Measurements from ENCODE around the gene PRDM1. TPM values are rescaled to one million over a fixed set of nuclear protein-coding genes. Genes with fewer than 3 reads are reported as not detected.

Gene PRDM1
- total and polyA plus RNA-seq, 10 donors = 2.2 to 63.7 (median 42.3) TPM

- Histone ChIP-seq H3K27me3 (replicated peaks in 1 of 7) (no peaks in the 10 kb centered on the region), H3K36me3 (no peaks in the 10 kb centered on the region), H3K4me3 (no peak overlapping the region), H3K27ac (no peak overlapping the region), H3K4me1 (peaks cover 0 to 8% (median 0%) of the 10 kb centered on the region in 6 donors), H3K9me3 (no peaks in the 10 kb centered on the region)
- 89 to 94% (median 90%) methylated on average over 4 of the region's 4 CpGs for WGBS, 5 donors
- intact Hi-C loops (cut with DNase I; ENCODE audit: low total_unique reads) = no loop called here
- TF ChIP-seq, protein P1, sequence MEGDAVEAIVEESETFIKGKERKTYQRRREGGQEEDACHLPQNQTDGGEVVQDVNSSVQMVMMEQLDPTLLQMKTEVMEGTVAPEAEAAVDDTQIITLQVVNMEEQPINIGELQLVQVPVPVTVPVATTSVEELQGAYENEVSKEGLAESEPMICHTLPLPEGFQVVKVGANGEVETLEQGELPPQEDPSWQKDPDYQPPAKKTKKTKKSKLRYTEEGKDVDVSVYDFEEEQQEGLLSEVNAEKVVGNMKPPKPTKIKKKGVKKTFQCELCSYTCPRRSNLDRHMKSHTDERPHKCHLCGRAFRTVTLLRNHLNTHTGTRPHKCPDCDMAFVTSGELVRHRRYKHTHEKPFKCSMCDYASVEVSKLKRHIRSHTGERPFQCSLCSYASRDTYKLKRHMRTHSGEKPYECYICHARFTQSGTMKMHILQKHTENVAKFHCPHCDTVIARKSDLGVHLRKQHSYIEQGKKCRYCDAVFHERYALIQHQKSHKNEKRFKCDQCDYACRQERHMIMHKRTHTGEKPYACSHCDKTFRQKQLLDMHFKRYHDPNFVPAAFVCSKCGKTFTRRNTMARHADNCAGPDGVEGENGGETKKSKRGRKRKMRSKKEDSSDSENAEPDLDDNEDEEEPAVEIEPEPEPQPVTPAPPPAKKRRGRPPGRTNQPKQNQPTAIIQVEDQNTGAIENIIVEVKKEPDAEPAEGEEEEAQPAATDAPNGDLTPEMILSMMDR (IDR thresholded peaks at IDR 0.05 in 8 of 11, conservative IDR thresholded peaks at IDR 0.05 in 3 of 11) = no peak
- no peak for TF ChIP-seq POLR2AphosphoS5 (IDR thresholded peaks at IDR 0.05)
- no peak for TF ChIP-seq POLR2A (IDR thresholded peaks at IDR 0.05)
- DNase-seq = no peak
Measured at GRCh38 chr6:106055489-106055888, 30.6 kb upstream of the PRDM1 start.

DNA sequence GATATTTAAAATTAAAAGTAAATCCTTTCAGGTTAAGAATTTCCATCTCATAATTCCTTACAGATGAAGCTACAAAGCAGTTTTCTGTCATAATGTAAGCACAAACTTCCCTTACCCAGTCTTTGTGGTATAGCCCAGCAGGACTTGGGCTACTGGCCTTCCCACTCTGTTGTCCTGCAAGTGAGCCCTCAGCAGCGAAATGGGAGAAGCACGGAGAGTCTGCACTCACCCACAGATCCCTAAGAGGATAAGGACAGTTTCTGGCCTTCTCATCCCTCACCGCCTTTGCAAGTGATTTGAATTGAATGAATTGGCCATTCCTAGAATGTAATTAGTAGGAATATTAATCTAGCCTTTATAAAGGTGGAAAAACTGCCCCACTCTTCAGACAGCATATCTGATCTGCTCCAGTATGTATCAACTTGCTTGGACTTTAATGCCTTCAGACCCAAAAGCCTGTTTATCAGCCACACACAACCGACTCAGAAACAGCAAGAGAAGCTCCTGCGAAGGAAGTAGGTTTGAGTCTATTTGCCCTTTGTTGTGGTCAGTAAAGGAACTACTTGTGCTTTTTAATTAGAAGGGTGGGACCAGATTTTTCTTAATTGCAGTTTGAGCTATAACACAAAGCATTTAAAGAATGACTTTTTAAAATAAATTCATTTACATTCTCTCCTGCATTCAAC lies 29.9 kb upstream of the PRDM1 start:
- Histone ChIP-seq H3K4me1 (peaks cover 0 to 8% (median 0%) of the 10 kb centered on the region in 6 donors), H3K9me3 (no peaks in the 10 kb centered on the region), H3K36me3 (no peaks in the 10 kb centered on the region), H3K4me3 (no peak overlapping the region), H3K27me3 (replicated peaks in 1 of 7) (no peaks in the 10 kb centered on the region), H3K27ac (peak overlapping the region in 2 of 8 donors; percentile 13 to 43)
- DNase-seq = no peak
- TF ChIP-seq POLR2A (IDR thresholded peaks at IDR 0.05) (no peak), POLR2AphosphoS5 (IDR thresholded peaks at IDR 0.05) (no peak)
- TF ChIP-seq, protein P1 (IDR thresholded peaks at IDR 0.05 in 8 of 11, conservative IDR thresholded peaks at IDR 0.05 in 3 of 11) = no peak
- intact Hi-C loops (cut with DNase I; ENCODE audit: low total_unique reads) = no loop called here
- 66 to 76% (median 70%) methylated on average over 5 of the region's 5 CpGs for WGBS, 5 donors

- Histone ChIP-seq H3K4me3 (no peak overlapping the region), H3K4me1 (peaks cover 0 to 8% (median 0%) of the 10 kb centered on the region in 6 donors), H3K36me3 (no peaks in the 10 kb centered on the region), H3K9me3 (no peaks in the 10 kb centered on the region), H3K27me3 (replicated peaks in 1 of 7) (no peaks in the 10 kb centered on the region), H3K27ac (peak overlapping the region in 1 of 8 donors; percentile 13)
- no peak for DNase-seq
- intact Hi-C loops (cut with DNase I; ENCODE audit: low total_unique reads) = no loop called here
- TF ChIP-seq, protein P1 (IDR thresholded peaks at IDR 0.05 in 8 of 11, conservative IDR thresholded peaks at IDR 0.05 in 3 of 11) = no peak
- no peak for TF ChIP-seq POLR2AphosphoS5 (IDR thresholded peaks at IDR 0.05)
- TF ChIP-seq POLR2A (IDR thresholded peaks at IDR 0.05) = no peak
- WGBS, 5 donors = 44 to 77% (median 58%) methylated on average over 1 of the region's 1 CpG
Measured at GRCh38 chr6:106056746-106057390, 29.3 kb upstream of the PRDM1 start.

DNA sequence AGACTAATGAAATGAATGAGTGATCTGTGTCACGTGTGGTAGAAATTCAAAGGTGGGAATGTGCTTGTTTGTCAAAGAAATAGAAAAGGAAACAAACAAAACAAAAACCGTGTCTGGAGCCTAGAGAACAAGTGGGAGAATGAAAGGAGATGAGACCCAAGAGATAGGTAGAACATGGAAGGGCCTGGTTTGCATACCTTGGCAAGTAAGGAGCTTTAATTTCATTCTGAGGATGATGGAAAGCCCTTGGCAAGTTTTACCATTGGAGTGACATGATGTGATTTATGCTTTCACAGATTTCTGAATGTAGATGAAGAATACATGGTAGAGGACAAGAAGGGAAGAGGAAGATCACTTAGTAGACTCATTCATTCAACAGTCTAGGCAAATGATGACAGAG lies 26.8 kb upstream of the PRDM1 start:
- 80 to 90% (median 82%) methylated on average over 2 of the region's 2 CpGs for WGBS, 5 donors

More for the DNA sequence above, 26.8 kb upstream of the PRDM1 start:
- H3K27me3 ChIP-seq (replicated peaks in 1 of 7) = no peaks in the 10 kb centered on the region
- no peak for TF ChIP-seq POLR2A (IDR thresholded peaks at IDR 0.05)
- no peak for TF ChIP-seq POLR2AphosphoS5 (IDR thresholded peaks at IDR 0.05)
- TF ChIP-seq, protein P1 (IDR thresholded peaks at IDR 0.05 in 8 of 11, conservative IDR thresholded peaks at IDR 0.05 in 3 of 11) = no peak
- no peak for DNase-seq
- no peak overlapping the region for H3K27ac ChIP-seq
- intact Hi-C loops (cut with DNase I; ENCODE audit: low total_unique reads) = no loop called here
- no peaks in the 10 kb centered on the region for H3K36me3 ChIP-seq
- H3K4me1 ChIP-seq = peaks cover 0 to 8% (median 0%) of the 10 kb centered on the region in 6 donors
- no peak overlapping the region for H3K4me3 ChIP-seq
- no peaks in the 10 kb centered on the region for H3K9me3 ChIP-seq
